Neural cell (in vitro differentiated cells): ENCODE results near the gene CRYM.

Experiments
- CTCF ChIP-seq: fragments of 450-650 bp; IDR thresholded peaks from 2 replicates; pipeline ENCODE4 v1.5.1; 2014; ENCODE audit warnings: antibody characterized with exemption, mild to moderate bottlenecking, moderate library complexity; ENCODE audit not compliant: poor library complexity, severe bottlenecking
- EP300 ChIP-seq: fragments of 450-650 bp; conservative IDR thresholded peaks from 2 replicates; pipeline ENCODE4 v1.6.1; 2014; ENCODE audit warnings: antibody characterized with exemption, mild to moderate bottlenecking, moderate library complexity; ENCODE audit not compliant: poor library complexity, severe bottlenecking
- EZH2 ChIP-seq: fragments of 200-600, 300-800 bp; shearing (Covaris generic), sonication (generic); IDR thresholded peaks from 2 replicates; pipeline ENCODE4 v1.6.1; 2014; ENCODE audit warnings: antibody characterized with exemption, low read length, borderline replicate concordance, mild to moderate bottlenecking; ENCODE audit not compliant: insufficient read depth, poor library complexity, severe bottlenecking
- POLR2AphosphoS5 ChIP-seq: IDR thresholded peaks from 2 replicates; pipeline ENCODE4 v1.6.1; 2012
- RAD21 ChIP-seq: fragments of 450-650 bp; conservative IDR thresholded peaks from 2 replicates; pipeline ENCODE4 v1.6.1; 2014; ENCODE audit warnings: antibody characterized with exemption, mild to moderate bottlenecking, moderate library complexity
- REST ChIP-seq: IDR thresholded peaks from 2 replicates; pipeline ENCODE4 v1.6.1; 2012; ENCODE audit warnings: borderline replicate concordance
- TAF1 ChIP-seq: IDR thresholded peaks from 2 replicates; pipeline ENCODE4 v1.6.1; 2012; ENCODE audit warnings: low read depth

GRCh38 chr16:21242756-21243155 is 35.3 kb downstream of the CRYM start:
- TF ChIP-seq CTCF: no peak
- TF ChIP-seq EP300: no peak
- no peak for TF ChIP-seq REST
- TF ChIP-seq POLR2AphosphoS5: no peak
- TF ChIP-seq TAF1: no peak
- no peak for TF ChIP-seq EZH2
- TF ChIP-seq RAD21: no peak
